Stimulated activated CD4-positive, alpha-beta T cell treated with anti-CD3 and anti-CD28 coated beads, Interleukin-4, amount 100 ng/mL, for 24 hours (primary cell): ENCODE measurements around the gene ISL1.

Experiments used
- DNase-seq: peaks from one replicate; pipeline ENCODE4 v3.0.0-alpha.2; 2020

The ISL1 gene

DNA sequence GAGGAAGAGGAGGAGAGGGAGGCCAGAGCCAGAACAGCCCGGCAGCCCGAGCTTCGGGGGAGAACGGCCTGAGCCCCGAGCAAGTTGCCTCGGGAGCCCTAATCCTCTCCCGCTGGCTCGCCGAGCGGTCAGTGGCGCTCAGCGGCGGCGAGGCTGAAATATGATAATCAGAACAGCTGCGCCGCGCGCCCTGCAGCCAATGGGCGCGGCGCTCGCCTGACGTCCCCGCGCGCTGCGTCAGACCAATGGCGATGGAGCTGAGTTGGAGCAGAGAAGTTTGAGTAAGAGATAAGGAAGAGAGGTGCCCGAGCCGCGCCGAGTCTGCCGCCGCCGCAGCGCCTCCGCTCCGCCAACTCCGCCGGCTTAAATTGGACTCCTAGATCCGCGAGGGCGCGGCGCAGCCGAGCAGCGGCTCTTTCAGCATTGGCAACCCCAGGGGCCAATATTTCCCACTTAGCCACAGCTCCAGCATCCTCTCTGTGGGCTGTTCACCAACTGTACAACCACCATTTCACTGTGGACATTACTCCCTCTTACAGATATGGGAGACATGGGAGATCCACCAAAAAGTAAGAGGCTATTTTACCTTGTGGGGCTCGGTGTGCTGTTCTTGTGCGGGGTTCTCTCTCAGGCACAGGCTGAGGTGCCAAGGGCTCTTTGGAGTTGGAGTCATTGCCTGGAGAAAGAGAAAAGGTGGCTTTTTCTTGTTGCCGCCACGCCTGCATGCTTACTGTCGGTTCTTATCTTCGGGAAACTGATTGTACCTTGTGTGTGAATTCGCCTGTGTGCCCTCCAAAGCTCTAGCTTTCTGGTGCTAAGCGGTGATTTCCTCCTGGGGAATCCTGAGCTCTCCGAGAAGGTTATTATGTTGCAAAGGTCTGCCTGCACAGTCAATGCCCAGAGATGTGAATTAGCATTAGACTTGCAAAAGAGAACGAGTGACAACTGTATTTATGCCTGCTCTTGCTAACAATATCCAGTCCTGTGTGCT, at the start of gene ISL1:
Gene ISL1, plus strand, starts transcription at position 318 of the 991 bp plus-strand sequence. Its CDS starts 224 bp downstream, at position 542.
- no peak for DNase-seq

DNA sequence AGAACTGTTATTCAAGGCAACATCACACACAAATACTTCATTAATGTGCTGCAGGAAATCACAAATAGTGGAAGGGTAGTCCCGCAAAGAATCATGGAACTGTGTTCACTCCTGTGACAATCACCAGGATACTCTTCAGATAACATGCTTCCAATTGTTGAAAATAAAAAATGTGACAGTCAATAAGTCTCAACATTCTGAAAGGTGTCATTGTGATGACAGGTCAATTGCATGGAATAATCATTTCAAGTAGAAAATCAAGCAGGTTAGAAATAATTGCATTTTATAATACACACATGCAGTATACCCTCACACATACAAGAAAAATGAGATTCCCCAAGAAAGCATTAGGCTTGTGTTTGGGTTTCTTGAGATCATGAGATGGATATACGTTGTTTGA, 46.4 kb upstream of the ISL1 start:
- DNase-seq = no peak

DNA sequence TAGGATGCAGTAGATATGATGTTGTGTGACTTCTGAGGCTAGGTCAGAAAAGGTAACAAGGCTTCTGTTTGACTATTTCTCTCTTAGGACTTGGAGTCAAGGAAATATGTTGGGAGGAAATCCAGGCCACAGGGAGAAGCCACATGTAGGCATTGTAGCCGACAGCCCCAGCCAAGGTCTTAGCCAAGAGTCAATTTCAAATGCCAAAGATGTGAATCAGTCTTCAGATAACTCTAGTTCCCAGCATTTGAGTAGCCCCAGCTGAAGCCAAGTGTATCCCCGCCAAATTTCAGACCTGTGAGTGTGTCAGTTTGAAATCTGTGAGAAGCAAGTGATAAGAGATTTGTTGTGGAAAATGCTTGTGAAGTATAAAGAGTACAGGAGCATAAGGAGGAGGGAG, 38.1 kb upstream of the ISL1 start:
- DNase-seq = no peak

DNA sequence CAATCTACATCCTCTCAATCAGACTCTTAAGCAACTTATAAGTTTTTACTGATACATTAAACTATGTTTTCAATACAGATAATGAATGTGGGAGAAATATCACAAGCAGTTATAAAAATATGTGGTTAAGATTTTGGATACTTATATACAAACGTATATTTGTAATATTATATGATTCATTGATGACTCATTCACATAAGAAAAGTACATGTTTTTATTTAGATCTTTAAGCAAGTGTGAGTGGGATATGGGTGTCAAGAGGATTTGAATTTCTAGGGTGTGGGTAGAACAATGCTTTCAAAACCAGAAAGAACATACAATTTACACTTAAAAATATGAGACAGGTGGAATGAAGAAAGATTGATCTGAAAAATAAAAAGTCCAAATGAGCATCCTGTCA, 36.1 kb upstream of the ISL1 start:
- DNase-seq = no peak

DNA sequence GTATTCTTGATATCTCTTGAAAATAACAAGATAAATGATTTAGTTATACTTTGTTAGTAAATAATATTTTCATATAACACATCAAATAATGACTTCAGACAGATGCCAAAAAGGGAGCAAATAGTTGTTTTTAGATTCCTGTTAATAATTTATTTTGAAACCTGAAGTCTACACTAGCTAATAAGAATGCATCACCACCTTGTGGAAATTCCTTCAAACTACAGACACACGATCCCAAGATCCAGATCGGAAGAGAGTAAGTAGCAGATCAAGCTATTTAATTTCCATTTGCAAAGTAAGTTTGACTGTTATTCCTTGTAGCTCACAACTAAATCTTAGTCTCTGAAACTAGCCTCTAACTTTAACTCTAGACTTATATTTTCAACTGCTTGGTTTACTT, 35.5 kb upstream of the ISL1 start:
- no peak for DNase-seq

DNA sequence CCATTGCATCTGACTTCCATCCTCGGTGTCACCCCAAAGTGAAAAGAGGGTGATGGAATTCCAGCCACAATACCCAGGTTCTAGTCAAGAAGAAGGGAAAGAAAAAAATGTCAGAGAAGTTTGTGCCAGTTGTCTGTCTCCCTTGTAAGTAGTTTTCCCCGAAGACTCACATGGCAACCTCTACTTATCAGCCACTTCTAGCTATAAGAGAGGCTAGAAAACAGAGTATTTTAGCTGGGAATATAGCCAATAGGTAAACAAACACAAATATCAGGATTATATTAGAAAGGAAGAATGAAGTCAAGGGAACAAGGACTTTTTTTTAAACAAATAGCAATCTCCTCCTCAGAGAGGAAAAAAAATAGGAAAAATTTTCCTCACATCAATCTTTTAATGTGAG, 12.2 kb upstream of the ISL1 start:
- DNase-seq = no peak

DNA sequence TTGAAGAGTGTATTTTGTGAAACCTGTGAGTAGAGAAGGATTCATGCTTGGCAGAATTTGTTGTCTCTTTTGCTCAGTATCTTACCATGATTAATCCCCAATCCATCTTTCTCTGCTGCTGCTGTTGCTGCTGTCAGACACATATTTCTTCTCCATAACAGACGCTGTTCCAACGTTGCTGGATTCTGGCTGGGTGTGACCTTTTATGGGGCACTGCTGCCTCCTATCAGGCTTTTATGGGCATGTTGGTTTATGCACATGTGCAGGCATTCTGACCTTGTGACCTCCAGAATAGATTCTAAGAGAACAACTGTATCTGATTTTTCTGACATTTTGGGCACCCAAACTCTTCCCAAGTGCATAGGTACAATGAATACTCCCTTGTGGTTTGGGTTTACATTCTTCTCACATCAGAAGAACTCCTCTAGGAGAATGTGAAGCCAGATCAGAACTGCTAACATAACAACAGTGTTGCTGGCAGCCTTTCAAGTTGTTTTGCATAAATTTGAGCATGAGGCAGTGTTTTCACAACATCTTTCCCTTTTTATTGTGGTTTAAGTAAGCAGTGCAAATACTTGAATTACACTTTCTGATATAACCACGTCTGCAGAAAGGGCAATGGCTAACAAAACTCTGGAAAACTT, 9.2 kb upstream of the ISL1 start:
- DNase-seq = no peak

DNA sequence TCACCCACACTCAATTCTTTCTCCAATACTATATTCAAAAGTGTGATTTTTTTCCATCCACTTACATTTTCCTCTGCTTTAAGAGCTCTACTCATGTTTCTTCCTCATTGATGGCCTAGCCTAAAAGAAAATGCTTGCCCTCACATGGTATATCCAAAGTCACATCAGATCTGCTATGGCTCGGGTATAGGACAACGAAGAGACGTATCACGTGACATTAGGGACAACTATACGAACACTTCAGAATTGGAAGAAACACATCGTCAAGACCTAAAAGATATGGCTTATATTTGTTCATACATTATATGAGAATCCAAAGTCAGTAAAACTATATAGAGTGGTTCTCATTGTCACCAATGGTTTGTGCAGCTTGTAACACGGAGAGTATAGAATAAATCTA, 8.2 kb upstream of the ISL1 start:
- DNase-seq = no peak

DNA sequence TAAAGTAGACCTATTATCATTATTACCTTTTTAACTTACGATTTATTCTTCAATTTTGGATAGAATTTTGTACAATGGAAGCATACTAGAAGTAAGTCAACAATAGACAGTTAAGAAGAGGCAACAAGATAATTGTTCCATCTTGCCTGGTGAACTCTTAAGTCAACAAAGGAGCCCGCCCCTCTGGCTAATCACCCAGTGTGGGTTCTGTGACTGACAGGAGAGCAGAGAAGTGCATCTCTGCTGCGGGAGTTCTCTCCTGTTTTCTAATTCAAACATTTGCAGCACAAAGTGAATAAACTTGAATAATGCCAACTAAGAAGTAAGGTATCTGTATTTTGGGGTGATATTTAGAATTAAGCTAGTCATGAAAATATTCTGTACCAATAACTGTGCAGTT, 6.7 kb upstream of the ISL1 start:
- no peak for DNase-seq

DNA sequence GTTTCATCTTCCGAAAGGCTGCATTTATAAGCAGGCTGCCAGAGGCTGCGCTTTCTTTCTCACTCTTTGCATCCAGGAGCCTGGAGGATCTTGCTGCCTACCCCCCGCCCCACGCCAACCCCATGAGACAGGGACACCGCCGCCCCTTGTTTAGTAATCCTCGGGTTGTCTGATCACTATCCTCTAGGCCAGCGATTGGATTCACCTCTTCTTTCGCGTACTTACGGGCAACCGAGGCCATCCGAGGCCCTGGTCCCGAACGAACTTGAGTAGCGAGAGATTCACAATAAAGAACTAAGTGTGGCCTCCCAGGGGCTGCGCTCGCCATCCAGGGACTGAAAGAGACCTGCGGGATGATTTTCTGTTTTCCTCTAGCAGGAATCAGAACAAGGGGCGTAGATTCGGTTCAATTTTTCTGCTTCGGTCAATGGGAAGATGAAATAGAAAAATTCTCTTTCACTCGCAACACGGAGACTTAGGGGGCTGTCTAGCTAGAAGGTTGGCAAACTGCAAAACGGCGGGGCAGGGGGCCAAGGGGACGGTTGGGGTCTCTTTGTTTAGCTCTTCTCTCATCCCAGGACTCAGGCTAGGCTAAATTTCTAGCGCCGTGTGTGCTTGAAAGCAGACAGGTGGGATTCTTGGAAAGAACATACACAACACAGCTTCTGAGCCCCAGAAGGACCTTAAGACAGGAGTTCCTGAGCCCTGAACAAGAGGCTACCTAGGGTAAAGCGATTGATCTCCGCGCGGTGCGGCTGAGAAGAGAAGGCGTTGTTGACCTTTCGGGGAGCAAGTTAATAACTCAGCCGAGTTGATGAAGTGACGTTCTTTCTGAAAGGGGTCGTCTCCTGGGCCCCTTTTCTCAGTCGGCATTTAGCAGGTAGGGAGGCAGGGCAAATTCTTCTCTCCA, 5.8 kb upstream of the ISL1 start:
- DNase-seq = no peak

DNA sequence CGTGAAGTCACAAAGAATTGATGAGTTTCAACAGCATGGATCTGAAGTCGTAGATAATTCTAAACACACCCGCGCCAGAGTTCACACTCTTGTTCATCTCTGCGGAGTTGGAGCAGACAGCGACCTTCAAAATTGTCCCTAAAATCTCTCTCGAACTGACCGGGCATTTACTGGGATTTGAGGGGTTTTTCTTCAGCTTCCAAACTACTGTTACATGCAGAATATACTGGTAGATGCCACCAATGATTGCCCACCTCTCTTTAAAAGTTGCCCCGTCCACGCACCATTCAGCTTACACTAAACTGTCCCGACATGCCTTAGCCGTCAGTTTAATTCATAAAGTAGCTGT, 5.2 kb upstream of the ISL1 start:
- no peak for DNase-seq

DNA sequence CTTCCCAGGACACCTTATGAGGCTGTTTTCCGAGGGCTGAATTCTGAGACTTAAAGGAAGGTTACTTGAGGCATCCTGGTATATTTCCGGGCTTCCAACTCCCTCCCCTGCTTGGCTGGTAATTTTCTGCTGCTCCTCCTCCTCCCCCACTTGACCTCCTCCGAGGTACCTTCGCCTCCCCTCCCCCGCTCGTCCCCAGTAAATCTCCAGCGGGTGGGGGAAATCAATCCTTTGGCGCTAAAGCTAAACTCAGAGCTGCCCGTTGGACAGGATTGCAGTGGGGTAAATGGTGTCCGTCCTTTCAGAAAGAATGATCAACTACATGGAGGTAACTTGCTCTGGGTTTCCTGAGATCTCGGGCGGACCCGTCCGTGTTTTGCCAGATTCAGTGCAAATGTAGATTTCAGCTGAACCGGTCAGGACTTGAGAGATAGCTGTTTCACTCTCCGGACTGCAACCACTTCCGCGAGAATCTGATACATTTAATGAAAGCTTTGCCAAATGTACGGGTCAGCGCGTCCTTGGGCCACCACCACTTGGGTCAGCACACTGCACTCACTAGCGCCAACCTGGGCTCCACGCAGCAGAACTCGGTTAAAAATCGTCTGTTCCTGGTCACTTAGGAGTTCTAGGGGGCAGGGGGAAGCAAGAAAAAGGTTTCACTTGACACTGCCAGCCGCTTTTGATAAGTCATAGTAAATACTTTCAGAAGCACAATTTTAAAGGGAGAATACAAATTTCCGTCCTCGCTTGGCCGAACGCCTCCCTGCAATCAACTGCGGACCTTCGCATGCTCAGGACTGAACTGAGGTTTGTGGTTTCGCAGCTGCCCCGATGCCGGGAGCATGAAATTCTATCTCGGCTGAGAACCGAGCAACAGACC, 4.6 kb upstream of the ISL1 start:
- DNase-seq = no peak

DNA sequence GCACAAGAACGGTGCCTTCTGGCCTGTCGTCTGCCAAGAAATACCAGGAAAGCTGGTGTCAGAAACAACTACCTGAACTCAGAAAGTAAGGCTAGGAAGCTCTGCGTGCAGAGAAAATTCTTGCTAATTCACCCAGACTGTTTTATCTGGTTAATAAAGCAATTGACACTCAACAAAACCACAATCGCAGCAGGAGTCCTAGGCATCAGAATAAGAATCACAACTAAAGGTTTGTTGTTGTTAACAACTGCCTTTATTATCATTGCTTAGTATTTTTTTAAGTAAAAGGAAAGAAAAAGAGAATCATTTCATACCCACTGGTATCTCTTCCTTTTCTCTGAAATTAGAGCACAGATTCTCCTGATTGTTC, 3.9 kb upstream of the ISL1 start:
- no peak for DNase-seq

DNA sequence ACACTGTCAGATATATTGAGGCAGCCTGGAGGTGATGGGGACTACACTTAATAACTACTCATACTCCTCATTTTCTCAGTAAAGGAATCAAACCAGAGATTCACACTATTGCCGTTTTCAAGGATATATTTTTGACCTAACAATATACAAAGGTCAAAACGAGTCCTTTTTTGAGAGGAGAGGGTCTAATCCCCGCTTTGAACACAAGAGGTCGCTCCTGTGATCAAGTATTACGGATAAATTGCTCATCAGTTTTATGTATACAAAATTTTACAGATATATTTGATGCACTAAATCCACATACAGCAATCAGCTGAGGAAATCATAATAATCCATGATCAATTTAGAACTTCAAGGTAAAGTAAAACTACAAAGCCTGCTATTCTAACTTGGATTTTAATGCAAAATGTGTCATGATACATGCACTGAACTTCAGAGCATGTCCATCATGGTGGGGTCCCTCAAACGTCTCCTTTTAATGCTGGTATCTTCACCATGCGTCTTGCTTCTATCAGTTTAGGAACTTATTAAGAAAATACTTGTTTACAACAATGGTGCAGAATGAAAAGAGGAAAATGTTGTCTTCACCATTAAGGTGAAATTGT, 2.5 kb upstream of the ISL1 start:
- DNase-seq = no peak

DNA sequence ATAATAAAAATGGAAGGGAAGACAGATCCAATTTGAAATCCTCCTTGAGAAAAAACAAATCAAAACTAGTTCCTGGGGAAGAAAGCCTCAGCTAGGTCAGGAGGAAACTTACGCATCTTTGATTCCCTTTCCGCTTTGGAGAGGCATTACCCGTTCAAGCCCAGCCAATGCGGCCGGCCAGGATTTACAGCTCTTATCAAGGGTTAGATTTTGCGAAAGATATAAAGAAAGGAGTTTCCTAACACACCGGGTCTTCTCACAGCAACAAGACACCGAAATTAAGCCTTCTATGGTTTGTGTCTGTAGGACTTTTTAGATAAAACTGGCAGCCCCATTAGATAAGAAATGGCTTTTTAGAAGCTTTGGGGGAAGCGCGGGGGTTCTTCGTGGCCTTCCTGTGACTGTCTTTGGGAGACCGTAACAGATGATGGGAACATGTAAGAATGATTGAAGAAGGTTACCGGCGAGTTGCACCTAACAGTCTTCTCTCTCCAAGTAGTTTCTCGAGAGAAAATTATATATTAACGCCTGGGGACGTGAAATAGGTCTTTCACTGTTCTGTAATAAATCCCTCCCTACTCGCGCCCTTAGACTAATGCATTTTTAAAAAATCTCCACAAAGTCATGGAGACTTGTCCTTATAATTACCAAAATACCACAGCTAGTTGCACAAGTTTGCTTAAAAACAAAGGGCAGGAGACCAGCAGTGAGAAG, 1.3 kb upstream of the ISL1 start:
- no peak for DNase-seq

DNA sequence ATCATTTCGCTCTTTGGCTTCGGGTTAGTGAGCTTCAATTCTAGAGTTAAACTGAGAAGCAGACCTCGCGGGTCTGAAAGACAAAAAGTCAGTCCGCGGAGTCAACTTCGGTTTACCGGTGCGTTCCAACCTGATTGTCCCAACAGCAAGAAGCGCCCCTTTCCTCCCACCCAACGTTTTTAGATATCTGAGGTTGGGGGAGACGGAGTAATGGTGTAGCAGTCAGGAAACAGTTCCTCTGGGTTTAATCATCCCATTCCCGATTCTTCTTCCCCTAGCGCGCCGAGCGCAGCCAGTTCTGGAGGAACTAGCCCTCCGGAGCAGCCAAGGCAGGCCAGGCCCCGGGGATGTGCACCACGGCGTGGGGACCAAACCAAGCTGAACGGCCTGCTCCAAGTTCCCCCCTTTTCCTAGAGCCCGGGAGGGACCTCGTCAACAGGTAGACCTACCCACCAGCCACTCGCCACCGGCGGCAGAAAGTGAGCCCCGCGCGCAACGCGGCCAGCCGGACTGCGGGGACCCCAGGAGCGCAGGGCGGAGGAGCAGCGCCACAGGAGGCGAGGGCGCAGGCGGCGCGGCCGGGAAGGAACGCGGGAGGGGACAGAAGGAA, 622 bp upstream of the ISL1 start:
- no peak for DNase-seq

DNA sequence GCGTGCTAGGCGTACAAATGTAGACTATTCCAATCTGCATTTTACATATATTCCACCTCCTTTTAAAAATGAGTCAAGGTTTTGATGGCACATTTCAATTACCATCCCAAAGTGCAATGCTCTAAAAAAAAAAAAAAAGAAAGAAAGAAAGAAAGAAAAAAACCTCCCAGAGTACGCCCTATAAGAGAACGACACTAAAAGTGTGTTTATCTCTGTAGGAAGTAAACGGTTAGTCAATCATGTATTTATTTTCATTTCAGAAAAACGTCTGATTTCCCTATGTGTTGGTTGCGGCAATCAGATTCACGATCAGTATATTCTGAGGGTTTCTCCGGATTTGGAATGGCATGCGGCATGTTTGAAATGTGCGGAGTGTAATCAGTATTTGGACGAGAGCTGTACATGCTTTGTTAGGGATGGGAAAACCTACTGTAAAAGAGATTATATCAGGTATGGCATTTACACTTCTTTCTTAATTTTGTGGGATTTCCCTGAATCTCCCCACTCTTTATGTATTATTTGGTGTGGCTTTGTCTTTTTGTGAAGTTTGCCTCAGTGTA, 1.1 kb downstream of the ISL1 start:
- no peak for DNase-seq

DNA sequence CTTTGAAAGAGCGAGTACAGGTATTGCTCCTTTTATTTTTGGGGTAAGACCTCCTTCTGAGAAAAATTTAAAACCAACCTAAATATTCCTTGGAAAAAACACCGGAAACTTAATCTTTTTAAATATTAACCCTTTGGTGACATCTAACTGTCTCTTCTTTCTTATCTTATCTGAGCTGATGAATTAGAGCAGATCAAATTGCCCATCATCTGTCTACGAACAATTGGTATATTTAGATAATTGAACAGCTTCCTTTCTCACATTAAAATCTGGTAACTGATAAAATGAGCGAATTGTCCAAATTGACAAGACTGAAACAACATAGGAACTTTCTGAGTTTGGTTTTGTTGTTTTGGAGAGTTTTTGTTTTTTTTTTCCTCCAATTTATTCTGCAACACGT, 2.0 kb downstream of the ISL1 start:
- DNase-seq = no peak

DNA sequence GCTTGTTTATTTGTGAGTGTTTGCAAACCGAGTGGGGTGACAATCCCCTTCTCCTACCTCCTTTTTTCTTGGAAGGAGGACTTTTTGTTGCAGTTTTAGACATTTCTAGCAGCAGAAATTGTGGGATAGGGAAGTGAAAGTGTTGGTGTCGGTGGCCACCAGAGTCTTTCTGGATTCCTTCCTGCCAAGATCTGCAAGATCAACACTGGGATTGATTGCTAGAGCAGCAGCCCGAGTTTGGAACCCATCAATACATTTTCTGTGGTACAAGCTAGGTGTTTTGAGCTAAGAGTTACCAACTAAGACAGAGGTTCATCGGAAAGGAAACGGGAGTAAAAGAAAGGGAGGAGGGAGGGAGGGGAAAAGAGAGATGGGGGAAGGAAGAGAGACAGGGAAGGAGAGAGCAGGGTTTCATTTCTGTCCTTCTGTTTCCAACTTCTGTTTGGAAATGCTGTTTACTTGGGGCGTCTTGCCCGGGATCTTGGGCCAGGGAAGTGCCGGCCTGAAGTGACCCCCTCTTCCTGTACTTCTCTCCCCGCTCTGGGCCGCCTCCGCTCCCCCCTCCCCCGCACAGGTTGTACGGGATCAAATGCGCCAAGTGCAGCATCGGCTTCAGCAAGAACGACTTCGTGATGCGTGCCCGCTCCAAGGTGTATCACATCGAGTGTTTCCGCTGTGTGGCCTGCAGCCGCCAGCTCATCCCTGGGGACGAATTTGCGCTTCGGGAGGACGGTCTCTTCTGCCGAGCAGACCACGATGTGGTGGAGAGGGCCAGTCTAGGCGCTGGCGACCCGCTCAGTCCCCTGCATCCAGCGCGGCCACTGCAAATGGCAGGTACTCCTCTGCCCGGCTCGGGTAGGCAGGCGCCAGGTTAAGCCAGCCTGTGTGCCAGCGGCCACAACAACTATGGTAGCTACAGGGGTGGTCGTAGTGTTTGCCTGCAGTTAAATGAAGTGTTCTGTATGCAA, 4.0 kb downstream of the ISL1 start:
- DNase-seq = no peak
